ENCODE results near the gene GNA12. TPM values are rescaled to one million over a fixed set of nuclear protein-coding genes. Genes with fewer than 3 reads are reported as not detected.

The GNA12 gene
- total RNA-seq, 1 donor from 2014 or later: 29.5 TPM

DNA sequence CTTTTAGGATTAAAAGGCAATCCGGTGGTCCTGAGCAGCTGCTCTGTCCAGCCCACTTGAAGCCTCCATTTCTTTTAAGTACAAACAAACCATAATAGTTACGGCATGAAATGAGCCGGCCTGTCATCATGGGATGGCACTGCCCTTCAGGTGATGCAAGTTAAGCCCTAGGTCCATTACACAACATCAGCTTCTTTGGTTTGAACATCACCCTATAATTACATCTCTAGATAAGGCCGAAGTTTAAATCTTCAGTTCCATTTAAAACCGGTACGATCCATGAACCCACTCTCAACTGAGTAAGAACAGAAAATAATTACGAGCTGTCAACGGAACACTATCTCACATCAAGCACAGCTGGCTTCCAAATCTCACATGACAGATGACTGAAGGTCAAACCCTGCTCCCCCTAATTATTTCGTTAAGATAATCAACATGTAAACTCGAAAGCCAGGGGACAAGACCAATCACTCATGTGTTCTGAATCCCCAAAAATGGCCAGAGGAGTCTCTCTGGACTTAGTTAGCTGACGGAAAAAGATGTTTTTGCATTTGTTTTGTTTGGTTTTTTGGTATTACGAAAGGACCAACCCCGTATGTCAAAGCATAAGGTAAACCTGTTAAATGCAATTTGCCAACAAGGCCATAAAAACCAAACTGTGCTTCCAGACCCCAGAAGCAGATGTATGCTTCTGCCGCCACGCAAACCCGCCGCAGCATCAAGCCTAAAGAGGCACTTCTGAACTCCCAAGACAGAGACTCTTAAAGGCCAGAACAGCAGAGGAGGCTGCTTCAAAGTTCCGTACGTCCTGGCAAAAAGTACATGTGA is 10.8 kb downstream of the GNA12 start:
- Histone ChIP-seq H3K27ac (no peak overlapping the region), H3K9me3 (no peaks in the 10 kb centered on the region), H3K4me1 (peaks cover 34% of the 10 kb centered on the region), H3K27me3 (no peaks in the 10 kb centered on the region), H3K36me3 (no peaks in the 10 kb centered on the region), H3K4me3 (no peak overlapping the region)
- TF ChIP-seq POLR2AphosphoS5 (IDR thresholded peaks at IDR 0.05; ENCODE audit: insufficient read depth in 1 of 2, low read depth in 1 of 2): no peak
- no peak for TF ChIP-seq CTCF (IDR thresholded peaks at IDR 0.05)
- TF ChIP-seq POLR2A (IDR thresholded peaks at IDR 0.05): no peak
- no peak for DNase-seq (ENCODE audit: extremely low spot score in 2 of 2)
- intact Hi-C loops (cut with DNase I): no loop called here

DNA sequence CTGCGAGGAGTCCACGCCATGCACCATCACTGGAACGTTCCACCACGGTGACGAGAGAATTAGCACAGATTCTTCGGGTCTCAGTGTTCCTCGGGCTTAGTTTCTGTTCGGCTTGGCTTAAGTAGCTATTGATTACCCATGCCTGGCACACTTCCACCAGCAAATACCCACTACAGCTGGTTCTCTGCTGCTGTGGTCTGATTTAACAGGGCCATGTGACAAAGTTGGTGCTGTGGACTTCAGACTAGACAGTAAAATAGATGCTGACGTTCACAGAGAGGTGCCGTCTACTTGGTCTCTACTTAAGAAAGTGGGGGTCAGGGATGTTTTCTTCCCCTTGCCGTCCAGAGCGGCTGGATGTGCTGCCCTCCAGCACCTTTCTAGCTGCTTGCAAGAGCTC is 11.6 kb downstream of the GNA12 start:
- H3K27me3 ChIP-seq: no peaks in the 10 kb centered on the region
- no peaks in the 10 kb centered on the region for H3K9me3 ChIP-seq
- H3K4me1 ChIP-seq: peaks cover 27% of the 10 kb centered on the region
- no peak overlapping the region for H3K27ac ChIP-seq
- no peak for TF ChIP-seq POLR2A (IDR thresholded peaks at IDR 0.05)
- no peak for TF ChIP-seq CTCF (IDR thresholded peaks at IDR 0.05)
- TF ChIP-seq POLR2AphosphoS5 (IDR thresholded peaks at IDR 0.05; ENCODE audit: insufficient read depth in 1 of 2, low read depth in 1 of 2): no peak
- H3K4me3 ChIP-seq: no peak overlapping the region
- H3K36me3 ChIP-seq: no peaks in the 10 kb centered on the region
- intact Hi-C loops (cut with DNase I): no loop called here
- DNase-seq (ENCODE audit: extremely low spot score in 2 of 2): no peak

GRCh38 chr7:2830609-2831376 is 13.3 kb downstream of the GNA12 start:
- Histone ChIP-seq H3K4me3 (no peak overlapping the region), H3K36me3 (no peaks in the 10 kb centered on the region), H3K9me3 (no peaks in the 10 kb centered on the region), H3K4me1 (peaks cover 16% of the 10 kb centered on the region), H3K27me3 (no peaks in the 10 kb centered on the region), H3K27ac (no peak overlapping the region)
- no peak for TF ChIP-seq POLR2A (IDR thresholded peaks at IDR 0.05)
- TF ChIP-seq CTCF (IDR thresholded peaks at IDR 0.05): no peak
- no peak for TF ChIP-seq POLR2AphosphoS5 (IDR thresholded peaks at IDR 0.05; ENCODE audit: insufficient read depth in 1 of 2, low read depth in 1 of 2)
- intact Hi-C loops (cut with DNase I): no loop called here
- no peak for DNase-seq (ENCODE audit: extremely low spot score in 2 of 2)

- peaks cover 29% of the 10 kb centered on the region for H3K4me1 ChIP-seq
- no peak for DNase-seq (ENCODE audit: extremely low spot score in 2 of 2)
- no peaks in the 10 kb centered on the region for H3K36me3 ChIP-seq
- H3K4me3 ChIP-seq: no peak overlapping the region
- intact Hi-C loops (cut with DNase I): no loop called here
- H3K9me3 ChIP-seq: no peaks in the 10 kb centered on the region
- H3K27me3 ChIP-seq: no peaks in the 10 kb centered on the region
- TF ChIP-seq CTCF (IDR thresholded peaks at IDR 0.05) (no peak), POLR2AphosphoS5 (IDR thresholded peaks at IDR 0.05; ENCODE audit: insufficient read depth in 1 of 2, low read depth in 1 of 2) (no peak), POLR2A (IDR thresholded peaks at IDR 0.05) (no peak)
- H3K27ac ChIP-seq: no peak overlapping the region
Observed at GRCh38 chr7:2829040-2829439, 15.1 kb downstream of the GNA12 start.

- TF ChIP-seq CTCF (IDR thresholded peaks at IDR 0.05): no peak
- no peak for TF ChIP-seq POLR2AphosphoS5 (IDR thresholded peaks at IDR 0.05; ENCODE audit: insufficient read depth in 1 of 2, low read depth in 1 of 2)
- TF ChIP-seq POLR2A (IDR thresholded peaks at IDR 0.05): no peak
- intact Hi-C loops (cut with DNase I): no loop called here
- H3K27ac ChIP-seq: no peak overlapping the region
- no peak overlapping the region for H3K4me3 ChIP-seq
- no peaks in the 10 kb centered on the region for H3K9me3 ChIP-seq
- H3K4me1 ChIP-seq: peaks cover 48% of the 10 kb centered on the region
- DNase-seq (ENCODE audit: extremely low spot score in 2 of 2): no peak
- no peaks in the 10 kb centered on the region for H3K27me3 ChIP-seq
- H3K36me3 ChIP-seq: no peaks in the 10 kb centered on the region
Observed at GRCh38 chr7:2826771-2827170, 17.3 kb downstream of the GNA12 start.

Data from vagina (tissue), 2 donors.